Panc1 (cell line): ENCODE data around the gene CXCR5.

Experiments
- POLR2AphosphoS5 ChIP-seq: IDR thresholded peaks from 2 replicates; pipeline ENCODE4 v1.6.1; 2012; ENCODE audit warnings: mild to moderate bottlenecking, low read depth, low read length, moderate library complexity
- REST ChIP-seq, 2 experiments: IDR thresholded peaks; 2 replicates each; pipeline ENCODE4 v1.6.1; 2011 to 2012; ENCODE audit warnings: low read depth in 2 of 2, control low read depth in 1 of 2, low read length in 1 of 2, mild to moderate bottlenecking in 1 of 2, moderate library complexity in 1 of 2; ENCODE audit not compliant: insufficient read depth in 1 of 2
- SIN3A ChIP-seq: IDR thresholded peaks from 2 replicates; pipeline ENCODE4 v1.6.1; 2012; ENCODE audit warnings: low read depth, mild to moderate bottlenecking, low read length, moderate library complexity, borderline replicate concordance; ENCODE audit not compliant: insufficient read depth
- TCF7L2 ChIP-seq: IDR thresholded peaks from 2 replicates; pipeline ENCODE4 v1.6.1; 2011; ENCODE audit warnings: mild to moderate bottlenecking, low read depth, low read length, inconsistent platforms
- TF ChIP-seq, protein P1 (sequence below): fragments of 450-650 bp; IDR thresholded peaks from 2 replicates; pipeline ENCODE4 v1.5.1; 2017; ENCODE audit warnings: mild to moderate bottlenecking

GRCh38 chr11:118841469-118842242 lies 42.0 kb upstream of the CXCR5 start:
- TF ChIP-seq, protein P1, sequence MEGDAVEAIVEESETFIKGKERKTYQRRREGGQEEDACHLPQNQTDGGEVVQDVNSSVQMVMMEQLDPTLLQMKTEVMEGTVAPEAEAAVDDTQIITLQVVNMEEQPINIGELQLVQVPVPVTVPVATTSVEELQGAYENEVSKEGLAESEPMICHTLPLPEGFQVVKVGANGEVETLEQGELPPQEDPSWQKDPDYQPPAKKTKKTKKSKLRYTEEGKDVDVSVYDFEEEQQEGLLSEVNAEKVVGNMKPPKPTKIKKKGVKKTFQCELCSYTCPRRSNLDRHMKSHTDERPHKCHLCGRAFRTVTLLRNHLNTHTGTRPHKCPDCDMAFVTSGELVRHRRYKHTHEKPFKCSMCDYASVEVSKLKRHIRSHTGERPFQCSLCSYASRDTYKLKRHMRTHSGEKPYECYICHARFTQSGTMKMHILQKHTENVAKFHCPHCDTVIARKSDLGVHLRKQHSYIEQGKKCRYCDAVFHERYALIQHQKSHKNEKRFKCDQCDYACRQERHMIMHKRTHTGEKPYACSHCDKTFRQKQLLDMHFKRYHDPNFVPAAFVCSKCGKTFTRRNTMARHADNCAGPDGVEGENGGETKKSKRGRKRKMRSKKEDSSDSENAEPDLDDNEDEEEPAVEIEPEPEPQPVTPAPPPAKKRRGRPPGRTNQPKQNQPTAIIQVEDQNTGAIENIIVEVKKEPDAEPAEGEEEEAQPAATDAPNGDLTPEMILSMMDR: no peak
- TF ChIP-seq REST (IDR thresholded peaks at IDR 0.05; ENCODE audit: insufficient read depth in 1 of 2, low read depth in 2 of 2, low read length in 1 of 2) (no peak), SIN3A (no peak), POLR2AphosphoS5 (no peak), TCF7L2 (no peak)
